Stimulated activated CD4-positive, alpha-beta T cell treated with anti-CD3 and anti-CD28 coated beads, Interleukin-15, amount 100 ng/mL, for 1 hour (primary cell): ENCODE data around the gene ACYP2.

ENCODE experiments used
- DNase-seq, 2 donors: peaks; one replicate each; pipeline ENCODE4 v3.0.0-alpha.2; 2020; ENCODE audit warnings: low read depth in 1 of 2, low spot score in 1 of 2

The ACYP2 gene

GRCh38 chr2:54149638-54150441 lies 34.4 kb downstream of the ACYP2 start:
- DNase-seq: no peak

DNA sequence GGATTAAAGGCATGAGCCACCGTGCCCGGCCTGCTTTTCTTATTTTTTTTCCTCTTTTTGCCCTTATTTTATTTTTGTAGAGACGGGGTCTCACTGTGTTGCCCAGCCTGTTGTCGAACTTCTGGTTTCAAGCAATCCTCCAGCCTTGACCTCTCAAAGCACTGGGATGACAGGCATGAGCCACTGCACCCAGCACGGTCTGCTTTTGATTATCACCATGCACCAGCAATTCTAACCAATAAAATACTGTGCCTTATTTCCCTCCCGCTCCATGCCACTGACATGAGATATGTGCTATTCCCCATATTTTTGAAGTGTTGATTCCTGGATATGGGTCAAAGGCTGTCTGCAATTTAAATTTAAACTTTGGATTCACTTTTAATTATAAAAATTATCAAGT lies 42.9 kb downstream of the ACYP2 start:
- DNase-seq: no peak

DNA sequence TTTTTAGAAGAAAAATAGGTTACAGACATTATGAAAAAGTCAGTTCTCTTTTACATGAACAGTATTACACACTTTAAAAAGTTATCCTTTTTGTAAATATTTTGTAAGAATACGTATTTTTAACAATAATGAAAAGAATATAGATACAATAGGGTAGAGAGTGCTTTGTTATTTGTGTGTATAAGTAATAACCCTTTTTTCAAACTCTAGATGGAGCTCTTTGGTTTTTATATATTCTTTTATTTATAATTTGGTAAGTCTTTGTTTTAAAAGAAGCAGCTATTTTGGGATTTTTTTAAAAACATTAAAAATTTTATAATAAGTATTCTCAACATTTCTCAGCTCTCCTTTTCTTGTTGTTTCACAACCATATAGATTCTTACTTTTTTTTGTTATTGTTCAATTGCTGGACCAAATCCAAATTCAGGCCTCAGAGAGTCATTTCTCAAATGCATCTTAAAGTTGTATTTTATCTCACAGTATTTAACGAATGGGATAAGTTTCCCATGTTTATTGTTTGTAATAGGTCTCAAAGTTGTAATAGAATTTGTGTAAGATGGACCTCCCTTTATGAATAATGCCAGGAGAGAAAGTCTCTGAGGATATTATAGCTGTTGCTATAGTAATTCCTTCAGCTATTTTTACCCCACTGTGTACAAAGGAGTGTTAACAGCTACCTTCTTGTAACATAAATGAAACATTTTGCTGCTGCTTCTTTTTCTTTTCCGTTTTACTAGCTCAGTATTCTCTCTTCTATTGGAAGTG lies 46.4 kb downstream of the ACYP2 start:
- no peak for DNase-seq

GRCh38 chr2:54164106-54164505 lies 48.7 kb downstream of the ACYP2 start:
- no peak for DNase-seq

DNA sequence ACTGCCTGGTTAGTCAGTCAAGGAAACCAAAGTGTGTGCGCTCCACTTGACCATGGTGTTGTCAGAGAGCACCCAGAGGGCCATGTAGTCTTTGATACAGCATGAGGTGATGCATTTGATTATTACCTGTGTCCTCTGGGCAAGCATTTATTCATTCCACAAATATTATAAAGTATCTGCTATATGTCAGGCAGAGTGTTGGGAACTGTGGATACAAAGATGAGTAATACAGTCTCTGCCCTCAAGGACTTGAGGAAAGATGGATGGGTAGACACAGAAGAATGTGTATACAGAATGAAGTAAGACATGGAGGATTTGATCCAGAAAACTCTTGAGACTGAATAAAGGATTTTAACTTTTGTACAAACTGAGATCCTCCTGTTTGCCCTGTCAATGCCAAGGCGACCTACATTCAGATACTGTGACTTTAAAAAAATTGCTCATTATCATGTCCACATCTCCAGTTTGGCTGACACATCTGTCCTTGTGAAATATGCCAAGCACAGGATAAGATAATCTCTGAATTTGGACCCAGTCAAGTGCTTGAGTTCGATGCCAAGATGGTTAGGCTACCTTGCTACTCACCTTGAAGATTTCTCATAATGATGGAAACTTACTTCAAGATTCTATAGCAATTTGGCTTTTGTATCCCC lies 50.8 kb downstream of the ACYP2 start:
- no peak for DNase-seq

DNA sequence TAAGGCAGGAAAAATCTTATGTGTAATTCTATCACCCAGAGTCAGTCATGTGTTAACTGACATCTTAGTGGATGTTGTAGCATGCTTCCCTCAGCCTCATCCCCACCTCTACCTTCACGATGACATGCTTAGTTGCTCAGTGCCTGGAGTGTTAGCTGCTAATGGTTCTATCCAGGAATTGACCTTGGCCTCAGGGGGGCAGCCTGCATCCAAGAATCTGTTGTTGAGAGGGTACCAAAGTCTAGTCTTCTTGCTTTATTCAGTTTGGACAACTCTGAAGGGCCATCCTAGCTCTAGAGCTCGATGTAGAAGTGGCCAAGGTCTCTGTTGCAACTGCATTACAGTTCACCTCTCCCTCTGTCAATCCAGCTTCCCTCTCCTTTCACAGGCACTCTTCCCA lies 61.2 kb downstream of the ACYP2 start:
- DNase-seq: no peak

GRCh38 chr2:54183281-54183680 lies 67.9 kb downstream of the ACYP2 start:
- DNase-seq: no peak

DNA sequence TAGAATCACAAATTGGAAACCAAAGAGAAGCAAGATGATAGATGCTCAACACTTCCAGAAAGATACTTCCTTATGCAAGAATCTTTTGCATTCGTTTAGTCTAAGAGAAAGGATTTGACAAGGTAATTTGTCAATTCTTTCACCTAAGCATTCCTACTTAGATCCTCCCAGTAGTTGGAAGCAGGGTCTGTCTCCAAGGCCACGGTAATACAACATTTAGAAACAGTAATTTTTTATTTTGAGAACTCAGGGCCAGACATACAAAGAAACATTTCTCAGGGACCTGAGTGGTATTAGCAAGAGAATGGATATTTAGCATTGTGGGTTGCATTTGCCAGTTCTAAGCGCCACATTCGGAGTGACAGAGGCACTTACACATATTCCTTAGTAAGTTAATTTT lies 68.6 kb downstream of the ACYP2 start:
- DNase-seq: no peak

- no peak for DNase-seq
Measured at GRCh38 chr2:54185105-54185504, 69.7 kb downstream of the ACYP2 start.

GRCh38 chr2:54187331-54187730 lies 71.9 kb downstream of the ACYP2 start:
- no peak for DNase-seq

- DNase-seq: no peak
Measured at GRCh38 chr2:54189539-54189938, 74.1 kb downstream of the ACYP2 start.

DNA sequence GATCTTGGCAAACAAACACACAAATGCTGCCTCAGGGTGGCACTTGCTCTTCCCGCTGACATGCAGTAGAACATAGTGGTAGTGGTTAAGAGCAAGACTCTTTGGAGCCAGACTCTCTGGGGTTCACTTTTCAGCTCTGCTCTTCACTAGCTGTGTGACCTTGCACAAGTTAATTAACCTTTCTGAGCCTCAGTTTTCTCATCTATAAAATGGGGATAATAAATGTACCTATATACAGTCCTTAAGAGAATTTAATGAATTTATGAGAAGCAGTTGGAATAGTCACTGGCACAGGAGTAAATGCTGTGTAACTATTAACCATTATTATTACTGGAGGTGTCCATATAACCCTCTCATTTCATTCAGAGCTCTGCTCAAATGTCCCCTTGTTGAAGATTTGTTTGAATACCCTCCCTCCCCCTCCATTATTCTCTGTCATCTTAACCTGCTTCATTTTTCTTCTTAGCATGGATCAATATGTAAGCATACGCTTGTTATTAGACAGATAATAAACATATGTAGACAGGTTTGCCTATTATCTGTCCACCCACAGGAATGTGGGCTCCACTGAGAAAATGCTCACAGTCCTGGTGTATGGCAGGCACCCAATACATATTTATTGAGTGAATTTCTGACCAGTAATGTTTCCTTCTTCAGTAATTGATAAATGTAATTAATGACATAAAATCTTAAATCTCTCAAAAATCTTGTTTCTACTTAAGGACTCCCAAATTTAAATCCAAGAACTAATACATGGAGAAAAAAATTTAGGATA lies 76.1 kb downstream of the ACYP2 start:
- no peak for DNase-seq

DNA sequence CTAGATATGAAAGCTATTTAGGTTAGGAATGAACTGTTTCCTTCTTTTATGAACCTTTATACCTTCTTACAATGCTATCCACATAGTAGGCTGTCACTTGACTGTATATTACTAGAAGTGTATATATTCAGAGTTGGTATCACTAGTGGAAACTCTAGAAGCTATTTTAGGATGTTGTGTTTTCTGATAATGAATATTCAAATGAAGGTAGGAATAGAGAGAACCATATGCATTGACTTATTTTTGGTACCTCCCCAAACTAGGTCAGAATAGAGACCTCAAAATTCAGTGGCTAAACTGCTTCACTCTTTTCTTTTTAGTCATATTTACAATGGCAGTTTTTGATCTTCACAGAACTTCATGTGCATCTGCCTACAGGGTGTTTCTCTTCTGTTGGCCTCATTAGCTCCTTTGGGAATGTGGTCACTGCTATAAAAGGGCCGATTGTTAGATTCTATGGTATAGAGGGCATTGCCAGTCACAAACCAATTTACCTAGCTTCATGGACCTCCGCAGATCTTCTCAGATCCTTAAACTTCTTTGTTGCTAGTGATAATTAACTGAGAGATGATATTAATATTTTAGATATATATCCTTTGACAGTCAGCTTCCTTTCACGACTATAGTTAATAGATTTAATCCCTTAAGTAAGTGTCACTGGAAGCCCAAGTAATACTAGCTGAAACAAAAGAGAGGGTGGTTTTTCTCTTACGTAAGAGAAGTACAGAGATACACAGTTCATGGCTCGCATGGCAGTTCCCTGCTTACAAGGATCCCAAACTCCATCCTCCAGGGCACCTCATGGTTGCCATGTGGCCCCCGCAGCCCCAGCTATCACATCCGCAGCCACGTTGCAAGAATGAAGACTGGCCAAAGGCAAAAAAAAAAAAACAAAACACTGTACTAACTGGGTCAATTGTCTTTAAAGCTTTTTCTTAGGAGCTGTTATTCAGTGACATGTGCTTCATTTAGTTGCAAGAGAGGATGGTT lies 79.6 kb downstream of the ACYP2 start:
- DNase-seq: no peak

- DNase-seq: no peak
Measured at GRCh38 chr2:54196646-54197045, 81.2 kb downstream of the ACYP2 start.

- no peak for DNase-seq
Measured at GRCh38 chr2:54204476-54204875, 89.1 kb downstream of the ACYP2 start.

- no peak for DNase-seq
Measured at GRCh38 chr2:54206596-54206995, 91.2 kb downstream of the ACYP2 start.

DNA sequence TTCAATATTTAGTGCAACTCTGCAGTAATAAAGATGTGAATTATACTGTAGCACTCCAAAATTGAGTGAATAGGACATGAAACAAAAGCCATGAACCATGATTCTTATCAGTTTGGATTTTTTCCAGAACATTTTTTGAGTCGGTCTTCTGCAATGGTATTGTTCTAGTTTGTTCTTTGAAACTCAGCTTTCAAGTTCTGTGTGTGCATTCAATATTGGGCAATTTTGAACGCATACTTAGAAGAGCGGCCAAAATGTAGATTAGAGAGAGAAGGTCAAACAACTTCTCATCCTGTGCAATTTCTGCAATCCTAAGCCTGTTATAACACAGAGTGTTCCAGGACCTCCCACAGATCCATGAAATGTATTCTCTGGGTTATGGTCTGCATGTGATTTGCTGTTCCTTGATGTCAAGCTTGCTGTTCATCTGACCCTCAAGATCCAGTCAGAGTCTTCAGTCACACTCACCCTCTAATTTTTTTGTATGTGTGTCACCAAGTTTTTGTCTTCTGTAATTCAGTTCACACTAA lies 92.3 kb downstream of the ACYP2 start:
- DNase-seq: no peak

DNA sequence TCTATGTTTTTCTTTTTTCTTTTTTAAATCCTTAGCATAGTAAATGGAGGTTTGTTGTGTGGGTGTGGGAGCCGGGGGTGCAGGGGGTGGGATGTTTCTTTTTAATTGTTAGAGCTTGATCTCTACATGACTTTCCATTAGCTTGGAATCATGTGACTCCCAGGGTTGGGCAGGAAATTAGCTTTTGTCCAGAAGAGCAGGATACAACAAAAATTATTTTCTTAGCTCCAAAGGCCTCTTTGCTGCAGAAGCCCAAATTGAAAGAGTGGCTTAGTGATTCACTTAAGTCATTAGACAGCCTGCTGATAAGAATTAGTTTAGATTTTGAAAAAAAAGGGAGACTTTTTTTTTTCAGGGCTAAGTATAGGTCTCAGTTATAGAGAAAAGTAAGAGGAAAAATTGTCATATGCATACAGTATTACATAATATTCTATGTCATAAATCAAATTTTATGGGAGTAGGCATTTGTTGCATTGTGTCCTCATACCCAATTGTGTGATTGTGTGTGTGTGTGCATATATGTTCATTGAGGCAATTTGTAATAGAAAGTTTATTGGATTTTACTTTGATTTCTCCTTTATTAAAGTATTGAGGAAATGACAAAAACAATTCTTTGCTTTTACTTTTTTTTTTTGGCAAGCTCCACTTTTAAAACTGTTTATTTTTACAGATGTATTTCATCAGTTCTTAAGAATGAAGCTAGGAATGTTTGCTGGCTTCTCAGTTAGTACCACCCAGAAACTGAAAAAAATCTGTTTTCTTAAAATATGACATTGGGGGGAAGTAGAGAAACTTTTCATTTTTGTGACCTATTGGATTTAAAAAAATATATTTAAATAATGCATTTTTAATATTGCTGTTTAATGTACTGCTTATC lies 93.2 kb downstream of the ACYP2 start:
- DNase-seq: no peak

DNA sequence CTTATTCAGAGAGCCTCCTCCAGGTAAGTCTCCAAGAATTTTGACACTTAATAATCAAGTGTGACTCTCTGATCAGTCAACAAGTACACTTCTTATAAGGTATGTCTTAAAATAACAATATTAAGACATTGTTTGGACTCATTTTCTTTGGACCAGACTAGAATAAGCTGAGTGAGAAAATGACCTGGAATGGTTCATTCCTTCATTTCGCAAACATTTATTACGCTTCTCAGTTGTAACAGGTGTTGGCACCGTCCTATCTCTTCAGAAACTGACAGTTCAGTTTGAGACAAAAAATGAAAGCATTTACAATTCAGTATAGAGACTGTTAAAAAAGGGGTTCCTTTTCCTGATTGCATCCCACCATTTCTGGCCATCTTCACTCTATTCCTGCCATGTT lies 94.0 kb downstream of the ACYP2 start:
- no peak for DNase-seq
